Astrocyte (in vitro differentiated cells and primary cell): ENCODE measurements around the gene OXT.

Source experiments
- EZH2 ChIP-seq: IDR thresholded peaks from 2 replicates; pipeline ENCODE4 v1.6.1; 2012; ENCODE audit warnings: mild to moderate bottlenecking, low read length, inconsistent platforms; ENCODE audit not compliant: insufficient read depth
- TF ChIP-seq, protein P1 (sequence below): IDR thresholded peaks from 2 replicates; pipeline ENCODE4 v1.5.1; 2011; ENCODE audit warnings: low read depth, mild to moderate bottlenecking, inconsistent platforms, low read length, moderate library complexity; ENCODE audit not compliant: insufficient read depth

DNA sequence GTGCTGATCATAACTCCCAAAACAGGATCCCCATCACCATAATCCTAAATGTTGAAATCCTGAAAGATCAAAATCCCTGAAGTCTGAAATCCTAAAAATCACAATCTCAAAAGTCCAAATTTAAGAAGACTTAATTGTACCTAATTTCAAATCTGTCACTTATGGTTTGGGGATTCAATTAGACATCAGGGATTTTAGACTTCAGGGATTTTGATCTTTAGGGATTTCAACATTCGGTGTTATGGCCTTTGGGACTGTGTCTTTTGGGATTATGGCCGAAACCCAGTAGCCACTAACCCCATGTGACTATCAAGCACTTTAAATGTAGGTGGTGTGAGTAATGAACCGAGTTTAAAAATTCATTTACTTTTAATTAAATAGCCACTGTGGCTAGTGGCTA lies 34.8 kb downstream of the OXT start:
- TF ChIP-seq, protein P1, sequence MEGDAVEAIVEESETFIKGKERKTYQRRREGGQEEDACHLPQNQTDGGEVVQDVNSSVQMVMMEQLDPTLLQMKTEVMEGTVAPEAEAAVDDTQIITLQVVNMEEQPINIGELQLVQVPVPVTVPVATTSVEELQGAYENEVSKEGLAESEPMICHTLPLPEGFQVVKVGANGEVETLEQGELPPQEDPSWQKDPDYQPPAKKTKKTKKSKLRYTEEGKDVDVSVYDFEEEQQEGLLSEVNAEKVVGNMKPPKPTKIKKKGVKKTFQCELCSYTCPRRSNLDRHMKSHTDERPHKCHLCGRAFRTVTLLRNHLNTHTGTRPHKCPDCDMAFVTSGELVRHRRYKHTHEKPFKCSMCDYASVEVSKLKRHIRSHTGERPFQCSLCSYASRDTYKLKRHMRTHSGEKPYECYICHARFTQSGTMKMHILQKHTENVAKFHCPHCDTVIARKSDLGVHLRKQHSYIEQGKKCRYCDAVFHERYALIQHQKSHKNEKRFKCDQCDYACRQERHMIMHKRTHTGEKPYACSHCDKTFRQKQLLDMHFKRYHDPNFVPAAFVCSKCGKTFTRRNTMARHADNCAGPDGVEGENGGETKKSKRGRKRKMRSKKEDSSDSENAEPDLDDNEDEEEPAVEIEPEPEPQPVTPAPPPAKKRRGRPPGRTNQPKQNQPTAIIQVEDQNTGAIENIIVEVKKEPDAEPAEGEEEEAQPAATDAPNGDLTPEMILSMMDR = no peak
- no peak for TF ChIP-seq EZH2
